Right cardiac atrium (tissue), 5 donors: ENCODE results near the gene ALDOB. TPM values are rescaled to one million over a fixed set of nuclear protein-coding genes. Genes with fewer than 3 reads are reported as not detected.
"Not testable (repeated sequence)": the region's sequence is repeated elsewhere in the genome, so short reads cannot be mapped to it uniquely, and the experiment has no call there.

ENCODE experiments used
- ATAC-seq, 2 donors: fragments of 200-7000 bp; cut with Tn5 transposase; one replicate each; pipeline versions ENCODE4 v1.8.0 to v1.9.1; 2020; ENCODE audit warnings: moderate library complexity in 2 of 2, mild to moderate bottlenecking in 1 of 2
- DNase-seq, 3 donors: peaks; one replicate each; pipeline ENCODE4 v3.0.0-alpha.2; 2020
- H3K27ac ChIP-seq: one replicate; pipeline ENCODE4 v1.5.1; 2013; ENCODE audit warnings: mild to moderate bottlenecking, low read length, control low read depth, moderate library complexity
- H3K27me3 ChIP-seq: one replicate; pipeline ENCODE4 v1.6.1; 2013; ENCODE audit not compliant: control insufficient read depth, insufficient read depth
- H3K4me1 ChIP-seq: one replicate; pipeline ENCODE4 v1.6.1; 2013; ENCODE audit warnings: low read length; ENCODE audit not compliant: control insufficient read depth, insufficient read depth
- H3K4me3 ChIP-seq: one replicate; pipeline ENCODE4 v1.5.1; 2013; ENCODE audit warnings: low read length, control low read depth
- H3K9me3 ChIP-seq: one replicate; pipeline ENCODE4 v1.6.1; 2013; ENCODE audit warnings: low read length; ENCODE audit not compliant: control insufficient read depth
- WGBS: extraction: QIAGEN DNeasy Blood & Tissue Kit; methylation state at CpG from one replicate; pipeline ENCODE4 v1.1.7; 2013; 5-methylcytosine and 5-hydroxymethylcytosine counted together
- intact Hi-C, 4 donors: fragments of 100-400 bp; cut with DNase I; formaldehyde crosslinking; loops; one replicate each; pipeline versions ENCODE4 v1.11.0 to v1.14.0; 2022 to 2023
- polyA plus RNA-seq: library from polyadenylated mRNA; stranded (reverse); fragments of 200-250 nt; gene quantifications from one replicate; pipeline ENCODE4 v1.2.3, GENCODE V29; 2013
- total RNA-seq, 4 donors: library from RNA; stranded (reverse); fragmentation: NEBNext Ultra II Directional; extraction: Animal tissue kit (Norgen Biotek cat#: 25700); gene quantifications; one replicate each; pipeline ENCODE4 v1.2.1, GENCODE V29; 2021
- donor health status: healthy with polysubstance abuse.
- donor health status: DM: no; HTN: yes; CAD: no.
- donor health status: DM: no; HTN: no; CAD: no.
- donor health status: DM: no; HTN: yes; CAD: no; lungs with severe emphysema.
- donor health status: DM: yes; HTN: yes; CAD: no.

ALDOB gene
- total and polyA plus RNA-seq, 5 donors = 0.40 to 1.8 (median 0.71) TPM

- intact Hi-C loops = loop anchor here in 2 of 4 donors (10.0 kb wide), 1 partner anchor 135 kb away; the partner anchor contains the start of gene RNF20 (in 2 of the 2)
- WGBS = 6% methylated on average over 2 of the region's 2 CpGs
- Histone ChIP-seq H3K27ac (peak overlapping the region; percentile 89), H3K9me3 (no peaks in the 10 kb centered on the region), H3K4me3 (peak overlapping the region; percentile 95), H3K27me3 (no peaks in the 10 kb centered on the region), H3K4me1 (peaks cover 2% of the 10 kb centered on the region)
- DNase-seq (no peak), ATAC-seq (no peak)
Observed at GRCh38 chr9:101399643-101399970, 36.0 kb downstream of the ALDOB start.

- Histone ChIP-seq H3K27ac (peak overlapping the region; percentile 89), H3K4me3 (peak overlapping the region; percentile 95), H3K9me3 (no peaks in the 10 kb centered on the region), H3K4me1 (peaks cover 2% of the 10 kb centered on the region), H3K27me3 (no peaks in the 10 kb centered on the region)
- intact Hi-C loops = loop anchor here in 2 of 4 donors (10.0 kb wide), 1 partner anchor 136 kb away; the partner anchor contains the start of gene RNF20 (in 2 of the 2)
- DNase-seq = peak; percentile 36 to 84 (median 52)
- peak in 1 of 2 donors; percentile 22 for ATAC-seq
- 1% methylated on average over 28 of the region's 28 CpGs for WGBS
Observed at GRCh38 chr9:101398930-101399642, 36.5 kb downstream of the ALDOB start.

DNA sequence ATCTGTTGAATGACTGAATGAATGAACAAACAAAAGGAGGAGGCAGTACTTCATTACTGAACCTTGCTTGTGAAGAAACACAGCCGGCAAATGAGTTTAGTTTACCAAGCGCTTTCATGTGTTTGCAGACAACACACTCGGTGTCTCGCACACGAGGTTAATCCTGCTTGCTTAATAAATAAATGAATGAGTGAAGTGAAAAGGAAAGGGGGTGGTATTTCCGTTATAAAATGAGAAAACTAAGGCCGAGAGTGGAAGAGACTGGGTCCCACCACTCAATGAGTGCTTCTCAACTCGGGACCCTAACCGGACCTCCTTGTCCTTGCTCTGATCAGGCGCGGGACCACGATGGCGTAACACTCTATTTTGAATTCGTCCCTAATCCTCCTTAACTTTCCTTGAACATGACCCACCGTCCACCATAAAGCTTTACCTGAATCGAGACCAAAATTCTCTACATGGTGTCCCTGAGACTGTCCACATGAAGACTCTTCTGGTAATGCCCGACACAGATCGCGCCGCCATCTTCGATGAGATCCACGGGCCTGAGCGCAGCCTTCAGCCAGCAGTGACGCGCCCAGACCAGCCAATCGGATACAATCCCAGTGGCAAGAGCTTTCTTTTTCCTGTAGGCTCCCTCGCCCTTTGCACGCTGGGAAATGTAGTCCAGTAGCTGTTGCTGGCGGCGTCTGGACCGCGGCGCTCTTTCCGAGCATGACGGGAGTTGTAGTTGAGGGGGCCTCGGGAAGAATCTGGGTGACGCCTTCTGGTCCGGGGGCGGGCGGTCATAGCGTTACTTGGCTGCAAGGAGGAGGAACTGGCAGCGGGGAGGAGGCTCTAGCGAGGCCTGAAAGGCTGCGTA lies 37.3 kb downstream of the ALDOB start, which contains the start of the genes MRPL50 and ZNF189:
MRPL50 (minus strand) TSS at position 551 of the 862 bp plus-strand sequence; CDS start at position 525, 26 bp downstream.
ZNF189 (plus strand) TSS at position 784 of the 862 bp plus-strand sequence. CDS start 306 bp downstream, outside the sequence.
- Histone ChIP-seq H3K27me3 (no peaks in the 10 kb centered on the region), H3K27ac (peak within 1 kb of the TSS; percentile 89), H3K4me3 (peak within 1 kb of the TSS; percentile 95), H3K9me3 (no peaks in the 10 kb centered on the region), H3K4me1 (peaks cover 2% of the 10 kb centered on the region)
- peak; percentile 98 to 99 (median 99) for DNase-seq
- under 1% methylated on average over 44 of the region's 44 CpGs for WGBS
- intact Hi-C loops = loop anchor here in 2 of 4 donors (10.0 kb wide), 1 partner anchor 137 kb away; the partner anchor contains the start of gene RNF20 (in 2 of the 2)
- ATAC-seq = peak; percentile 98 to 99

DNA sequence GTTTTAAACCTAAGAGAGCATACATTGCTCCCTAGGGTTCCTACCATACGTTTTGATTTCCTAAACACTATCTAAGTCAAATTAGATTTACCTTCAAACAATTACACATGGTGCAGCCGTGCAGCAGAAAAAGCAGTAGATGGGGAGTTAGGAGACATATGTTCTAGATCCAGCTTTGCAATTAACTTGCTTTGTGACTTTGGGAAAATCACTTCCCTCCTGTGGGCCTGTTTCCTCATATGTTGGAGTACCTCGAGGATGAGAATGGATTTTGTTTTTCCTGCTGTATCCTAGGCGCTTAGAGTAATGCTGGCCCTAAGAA lies 37.9 kb downstream of the ALDOB start:
- Histone ChIP-seq H3K4me3 (peak overlapping the region; percentile 91), H3K27ac (peak overlapping the region; percentile 88), H3K4me1 (peaks cover 2% of the 10 kb centered on the region), H3K9me3 (no peaks in the 10 kb centered on the region), H3K27me3 (no peaks in the 10 kb centered on the region)
- ATAC-seq (no peak), DNase-seq (no peak)
- 5% methylated on average over 4 of the region's 4 CpGs for WGBS
- intact Hi-C loops = loop anchor here in 2 of 4 donors (10.0 kb wide), 1 partner anchor 137 kb away; the partner anchor contains the start of gene RNF20 (in 2 of the 2)

- peaks cover 2% of the 10 kb centered on the region for H3K4me1 ChIP-seq
- intact Hi-C loops = loop anchor here in 2 of 4 donors (10.0 kb wide), 1 partner anchor 140 kb away; the partner anchor contains the start of gene RNF20 (in 2 of the 2)
- H3K27ac ChIP-seq = no peak overlapping the region
- H3K9me3 ChIP-seq = no peaks in the 10 kb centered on the region
- no peak for ATAC-seq
- WGBS = 96% methylated on average over 1 of the region's 1 CpG
- no peak overlapping the region for H3K4me3 ChIP-seq
- DNase-seq = no peak
- H3K27me3 ChIP-seq = no peaks in the 10 kb centered on the region
Observed at GRCh38 chr9:101394687-101395086, 40.9 kb downstream of the ALDOB start.

GRCh38 chr9:101393135-101393534 lies 42.4 kb downstream of the ALDOB start:
- intact Hi-C loops = loop anchor here in 2 of 4 donors (10.0 kb wide), 1 partner anchor 142 kb away; the partner anchor contains the start of gene RNF20 (in 2 of the 2)
- H3K9me3 ChIP-seq = no peaks in the 10 kb centered on the region
- no peak for DNase-seq
- ATAC-seq = no peak
- peaks cover 2% of the 10 kb centered on the region for H3K4me1 ChIP-seq
- H3K4me3 ChIP-seq = no peak overlapping the region
- WGBS = over 99% methylated on average over 3 of the region's 3 CpGs
- no peaks in the 10 kb centered on the region for H3K27me3 ChIP-seq
- no peak overlapping the region for H3K27ac ChIP-seq

GRCh38 chr9:101388507-101388993 lies 47.0 kb downstream of the ALDOB start:
- Histone ChIP-seq H3K27me3 (no peaks in the 10 kb centered on the region), H3K4me1 (no peaks in the 10 kb centered on the region), H3K27ac (no peak overlapping the region), H3K4me3 (no peak overlapping the region), H3K9me3 (no peaks in the 10 kb centered on the region)
- intact Hi-C loops = no loop called here
- WGBS = 85% methylated on average over 2 of the region's 2 CpGs
- DNase-seq (no peak), ATAC-seq (no peak)

DNA sequence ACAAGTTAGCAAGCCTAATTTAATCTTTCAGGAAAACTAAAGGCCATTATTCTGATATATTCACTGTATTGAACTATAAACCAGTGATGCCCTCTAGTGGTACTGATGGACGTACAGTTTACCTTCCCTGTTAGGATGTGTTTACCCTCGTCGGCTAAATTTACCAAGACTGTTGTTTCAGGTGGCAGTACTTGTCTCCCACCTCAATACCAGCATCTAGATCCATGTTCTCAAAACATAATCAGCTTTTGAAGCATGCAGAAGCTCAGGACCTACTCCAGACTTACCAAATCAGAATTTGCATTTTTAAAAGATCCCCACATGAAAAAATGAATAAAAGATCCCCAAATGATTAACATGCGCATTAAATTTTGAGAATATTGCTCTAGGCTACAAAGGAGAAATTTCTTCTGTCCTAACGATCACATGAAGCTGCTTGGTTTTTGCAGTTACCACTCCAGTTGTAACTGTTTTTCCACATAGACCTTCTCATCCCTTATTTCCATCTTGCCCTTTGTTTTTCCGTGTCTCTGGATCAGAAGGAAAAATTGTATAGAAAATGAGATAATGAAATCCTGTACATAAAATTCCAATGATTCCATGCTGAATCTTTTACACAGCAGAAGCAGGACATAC lies 47.6 kb downstream of the ALDOB start:
- Histone ChIP-seq H3K9me3 (no peaks in the 10 kb centered on the region), H3K4me3 (no peak overlapping the region), H3K4me1 (no peaks in the 10 kb centered on the region), H3K27ac (no peak overlapping the region), H3K27me3 (no peaks in the 10 kb centered on the region)
- DNase-seq (no peak), ATAC-seq (peak in 1 of 2 donors; percentile 56)
- intact Hi-C loops = no loop called here
- WGBS = 55% methylated on average over 6 of the region's 6 CpGs

DNA sequence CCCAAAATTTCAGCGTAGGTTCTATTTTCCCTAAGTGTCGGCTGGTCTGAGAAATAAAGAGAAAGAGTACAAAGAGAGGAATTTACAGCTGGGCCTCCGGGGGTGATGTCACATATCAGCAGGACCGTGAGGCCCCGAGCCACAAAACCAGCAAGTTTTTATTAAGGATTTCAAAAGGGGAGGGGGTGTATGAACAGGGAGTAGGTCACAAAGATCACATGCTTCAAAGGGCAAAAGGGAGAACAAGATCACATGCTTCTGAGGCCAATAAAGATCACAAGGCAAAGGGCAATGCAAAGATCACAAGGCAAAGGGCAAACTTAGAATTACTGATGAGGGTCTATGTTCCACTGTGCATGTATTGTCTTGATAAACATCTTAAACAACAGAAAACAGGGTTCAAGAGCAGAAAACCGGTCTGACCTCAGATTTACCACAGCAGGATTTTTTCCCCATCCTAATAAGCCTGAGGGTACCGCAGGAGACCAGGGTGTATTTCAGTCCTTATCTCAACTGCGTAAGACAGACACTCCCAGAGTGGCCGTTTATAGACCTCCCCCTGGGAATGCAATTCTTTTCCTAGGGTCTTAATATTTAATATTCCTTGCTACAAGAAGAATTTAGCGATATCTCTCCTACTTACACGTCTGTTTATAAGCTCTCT lies 50.6 kb downstream of the ALDOB start, which contains the start of gene BAAT:
BAAT (minus strand) TSS at position 134 of the 664 bp plus-strand sequence. CDS start 13,602 bp downstream, outside the sequence.
- DNase-seq, intact Hi-C loops, ATAC-seq, H3K4me1 ChIP-seq, H3K9me3 ChIP-seq, H3K27ac ChIP-seq, H3K4me3 ChIP-seq, H3K27me3 ChIP-seq: not testable (repeated sequence)
- 95% methylated on average over 11 of the region's 11 CpGs for WGBS

DNA sequence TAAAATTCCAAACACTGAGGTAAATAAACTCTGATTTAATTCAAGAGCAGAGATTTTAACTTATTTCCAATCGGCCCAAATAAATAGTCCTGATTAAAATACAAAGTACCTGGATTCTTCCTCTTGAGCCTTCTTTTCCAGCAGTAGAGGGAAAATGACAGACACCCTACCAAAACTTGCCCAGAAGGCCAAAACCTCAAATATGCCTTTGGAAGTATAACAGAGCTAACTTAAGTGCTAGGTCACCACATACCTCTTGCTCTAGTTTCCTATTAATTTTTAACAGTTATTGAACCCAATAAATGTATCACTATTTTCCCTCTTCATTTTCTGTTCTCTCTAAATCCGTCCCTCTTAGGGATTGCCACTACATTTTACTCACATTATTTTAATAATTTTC lies 52.2 kb downstream of the ALDOB start:
- Histone ChIP-seq H3K9me3 (no peaks in the 10 kb centered on the region), H3K4me1 (no peaks in the 10 kb centered on the region), H3K27me3 (no peaks in the 10 kb centered on the region), H3K4me3 (no peak overlapping the region), H3K27ac (no peak overlapping the region)
- DNase-seq (no peak), ATAC-seq (no peak)
- intact Hi-C loops = no loop called here
- 85% methylated on average over 2 of the region's 2 CpGs for WGBS
